Endothelial cell of umbilical vein (primary cell): Measurements from ENCODE around the gene SMG9. TPM values are rescaled to one million over a fixed set of nuclear protein-coding genes. Genes with fewer than 3 reads are reported as not detected.

Experiments
- BruUV-seq: library from RNA; stranded (reverse); fragments of 400-500 nt; replicated peaks from 2 replicates; lab custom pipeline; 2021; lab: Mats Ljungman, UMichigan
- CTCF ChIA-PET: fragments of 300-600, 350-600 bp; sonication (Branson Sonifier 250); formaldehyde crosslinking; loops from one replicate; lab custom pipeline; 2021; ENCODE audit warnings: antibody characterized with exemption, inconsistent platforms; lab: Charles Lee
- POLR2A ChIA-PET: fragments of 300-600, 350-600 bp; sonication (Branson Sonifier 250); formaldehyde crosslinking; loops from one replicate; lab custom pipeline; 2021; ENCODE audit warnings: antibody characterized with exemption, inconsistent platforms; lab: Charles Lee
- DNase-seq: peaks from one replicate; pipeline ENCODE4 v3.0.0-alpha.2; 2011; ENCODE audit warnings: low read depth, low spot score
- FAIRE-seq: peaks from 2 replicates; lab custom pipeline; 2011; peaks lifted over from hg19 to GRCh38; lab: Jason Lieb, UNC
- H2AFZ ChIP-seq: 2 replicates; pipeline ENCODE4 v1.6.0; 2012; ENCODE audit warnings: low read depth, low read length, control low read depth, inconsistent platforms
- H3K27ac ChIP-seq: 2 replicates; pipeline ENCODE4 v1.5.1; 2011; ENCODE audit warnings: low read depth, mild to moderate bottlenecking, control low read depth, low read length, moderate library complexity; ENCODE audit not compliant: insufficient read depth
- H3K27me3 ChIP-seq, 2 experiments: 2 replicates each; pipeline versions ENCODE4 v1.6.0 to v1.6.1; 2011; ENCODE audit warnings: low read length in 2 of 2, mixed read lengths in 1 of 2; ENCODE audit not compliant: control insufficient read depth in 2 of 2, insufficient read depth in 2 of 2
- H3K36me3 ChIP-seq, 2 experiments: 2 replicates in 1 of 2; 3 replicates in 1 of 2; pipeline ENCODE4 v1.5.1; 2011; ENCODE audit warnings: low read length in 2 of 2, mild to moderate bottlenecking in 1 of 2, moderate library complexity in 1 of 2; ENCODE audit not compliant: control insufficient read depth in 2 of 2, insufficient read depth in 2 of 2; ENCODE audit errors: extremely low read depth in 1 of 2
- H3K4me1 ChIP-seq: 3 replicates; pipeline ENCODE4 v1.5.1; 2011; ENCODE audit warnings: mild to moderate bottlenecking, low read length; ENCODE audit not compliant: control insufficient read depth, insufficient read depth; ENCODE audit errors: extremely low read depth
- H3K4me2 ChIP-seq: 2 replicates; pipeline ENCODE4 v1.6.1; 2011; ENCODE audit warnings: low read length, control low read depth, mixed read lengths; ENCODE audit not compliant: insufficient read depth
- H3K4me3 ChIP-seq, 3 experiments: fragments of 200-600 bp in 1 of 3; sonication (generic), shearing (Covaris generic) in 1 of 3; replicated peaks in 1 of 3; 2 replicates each; pipeline ENCODE4 v1.5.1; 2011 to 2016; ENCODE audit warnings: control low read depth in 3 of 3, low read length in 3 of 3, mild to moderate bottlenecking in 2 of 3, inconsistent platforms in 1 of 3, low read depth in 1 of 3, moderate library complexity in 1 of 3; ENCODE audit not compliant: insufficient read depth in 1 of 3
- H3K79me2 ChIP-seq: 2 replicates; pipeline ENCODE4 v1.6.0; 2012; ENCODE audit warnings: low read length, inconsistent platforms; ENCODE audit not compliant: control insufficient read depth, insufficient read depth
- H3K9ac ChIP-seq: replicated peaks from 2 replicates; pipeline ENCODE3; 2011; ENCODE audit warnings: low read length, control low read depth; ENCODE audit not compliant: insufficient read depth; ENCODE audit errors: extremely low read depth
- H3K9me1 ChIP-seq: replicated peaks from 3 replicates; pipeline ENCODE4 v1.6.0; 2011; ENCODE audit warnings: mild to moderate bottlenecking, low read length; ENCODE audit not compliant: control insufficient read depth, insufficient read depth; ENCODE audit errors: extremely low read depth
- H3K9me3 ChIP-seq: replicated peaks from 2 replicates; pipeline ENCODE4 v1.5.1; 2012; ENCODE audit warnings: low read length, inconsistent platforms; ENCODE audit not compliant: control insufficient read depth, insufficient read depth
- H4K20me1 ChIP-seq: replicated peaks from 2 replicates; pipeline ENCODE3; 2011; ENCODE audit warnings: mild to moderate bottlenecking, low read length; ENCODE audit not compliant: control insufficient read depth, insufficient read depth; ENCODE audit errors: extremely low read depth
- CTCF ChIP-seq, 2 donors: IDR thresholded peaks; 1 replicate in 1 of 2; 2 replicates in 1 of 2; pipeline ENCODE4 v1.5.1; 2011; ENCODE audit warnings: low read length in 2 of 2, mild to moderate bottlenecking in 2 of 2, moderate library complexity in 2 of 2, control low read depth in 1 of 2, inconsistent platforms in 1 of 2, low read depth in 1 of 2; ENCODE audit not compliant: insufficient read depth in 1 of 2; ENCODE audit errors: extremely low read depth in 1 of 2
- EZH2 ChIP-seq: IDR thresholded peaks from 2 replicates; pipeline ENCODE4 v1.6.1; 2012; ENCODE audit warnings: borderline replicate concordance, low read depth, mild to moderate bottlenecking, moderate library complexity, low read length, inconsistent platforms; ENCODE audit not compliant: severe bottlenecking
- FOS ChIP-seq: IDR thresholded peaks from 2 replicates; pipeline ENCODE4 v1.6.1; 2011; ENCODE audit warnings: mild to moderate bottlenecking, low read length, moderate library complexity, borderline replicate concordance; ENCODE audit not compliant: insufficient read depth
- GATA2 ChIP-seq: IDR thresholded peaks from 2 replicates; pipeline ENCODE4 v1.7.0; 2011; ENCODE audit warnings: low read depth, mild to moderate bottlenecking, moderate library complexity, mixed read lengths, low read length; ENCODE audit not compliant: insufficient read length, insufficient read depth
- JUN ChIP-seq: IDR thresholded peaks from 2 replicates; pipeline ENCODE4 v1.6.1; 2011; ENCODE audit warnings: borderline replicate concordance, low read depth; ENCODE audit not compliant: insufficient read length, insufficient read depth
- MAX ChIP-seq: IDR thresholded peaks from 2 replicates; pipeline ENCODE4 v1.6.1; 2011; ENCODE audit not compliant: insufficient read depth, insufficient read length
- MYC ChIP-seq: IDR thresholded peaks from one replicate; pipeline ENCODE4 v1.6.1; 2011; ENCODE audit warnings: mild to moderate bottlenecking, low read depth, low read length
- POLR2A ChIP-seq: IDR thresholded peaks from 2 replicates; pipeline ENCODE4 v1.6.1; 2012; ENCODE audit warnings: low read depth, mild to moderate bottlenecking, control low read depth, low read length
- POLR2AphosphoS5 ChIP-seq: IDR thresholded peaks from 2 replicates; pipeline ENCODE4 v1.6.1; 2012; ENCODE audit warnings: low read depth, mild to moderate bottlenecking, control low read depth, low read length, moderate library complexity; ENCODE audit not compliant: insufficient read depth
- dilution Hi-C: fragments of 300-500 bp; cut with MboI; formaldehyde crosslinking; loops from one replicate; pipeline ENCODE4 v1.15.0; 2019; ENCODE audit warnings: low sequenced_read_pairs; ENCODE audit not compliant: extremely low pct_ligation_motif_present
- intact Hi-C: fragments of 100-400 bp; cut with micrococcal nuclease; formaldehyde crosslinking; loops from one replicate; pipeline ENCODE4 v1.10.0; 2022
- polyA plus RNA-seq, 4 experiments: library from polyadenylated mRNA; depleted of rRNA in 3 of 4; stranded (reverse) in 3 of 4; unstranded in 1 of 4; fragments of >200 nt; gene quantifications; 2 replicates each; pipeline versions ENCODE4 v1.2.1 to v1.2.3, GENCODE V29; 2011 to 2012; ENCODE audit warnings: missing spikeins in 1 of 4
- total RNA-seq: library from RNA; stranded (reverse); gene quantifications from 2 replicates; pipeline ENCODE4 v1.2.3, GENCODE V29; 2021

The SMG9 gene
- total and polyA plus RNA-seq, 2 donors (not counting 3 experiments of a cell fraction or from before 2014, with no cell fraction given): 25.5 to 45.0 TPM

GRCh38 chr19:43767818-43768217, 13.1 kb upstream of the SMG9 start:
- H3K4me2 ChIP-seq: no peak overlapping the region
- no peak overlapping the region for H3K27ac ChIP-seq
- H3K4me1 ChIP-seq: peaks cover 17% of the 10 kb centered on the region
- intact Hi-C loops: loop anchor here (5.0 kb wide), 1 partner anchor 66 kb away; no protein-coding TSS in a partner anchor
- TF ChIP-seq FOS (no peak), MAX (no peak), POLR2A (no peak), CTCF (IDR thresholded peaks at IDR 0.05; ENCODE audit: extremely low read depth in 1 of 2, insufficient read depth in 1 of 2, low read depth in 1 of 2, low read length in 2 of 2) (no peak), POLR2AphosphoS5 (no peak), JUN (no peak), MYC (no peak), EZH2 (no peak), GATA2 (no peak)
- no peak overlapping the region for H3K9ac ChIP-seq
- H3K36me3 ChIP-seq: no peaks in the 10 kb centered on the region
- POLR2A ChIA-PET: no interaction called here
- BruUV-seq: no TSS peak
- no peaks in the 10 kb centered on the region for H3K9me1 ChIP-seq
- dilution Hi-C loops: no loop called here
- H3K79me2 ChIP-seq: no peaks in the 10 kb centered on the region
- no peak overlapping the region for H2AFZ ChIP-seq
- CTCF ChIA-PET: interaction anchor here (1.7 to 4.9 kb wide), 5 partner anchors 9 to 42 kb away, joined by 6 to 114 read pairs (median 25); no protein-coding TSS in a partner anchor
- H3K27me3 ChIP-seq: no peaks in the 10 kb centered on the region
- no peaks in the 10 kb centered on the region for H4K20me1 ChIP-seq
- FAIRE-seq (no peak), DNase-seq (no peak)
- no peak overlapping the region for H3K4me3 ChIP-seq
- no peaks in the 10 kb centered on the region for H3K9me3 ChIP-seq
